Right lung (tissue), 5 donors: Measurements from ENCODE around the gene TMX2. TPM values are rescaled to one million over a fixed set of nuclear protein-coding genes. Genes with fewer than 3 reads are reported as not detected.
"Not testable (repeated sequence)": the region's sequence is repeated elsewhere in the genome, so short reads cannot be mapped to it uniquely, and the experiment has no call there.

Source experiments
- DNase-seq, 2 donors: peaks; one replicate each; pipeline ENCODE4 v3.0.0-alpha.2; 2013
- polyA plus RNA-seq, 5 donors: library from polyadenylated mRNA; unstranded; fragments of 120-200 nt; gene quantifications; one replicate each; pipeline versions ENCODE4 v1.2.1 to v1.2.3, GENCODE V29; 2013; ENCODE audit warnings: inconsistent platforms in 1 of 5, low replicate concordance in 1 of 5; ENCODE audit not compliant: insufficient read length in 5 of 5, insufficient read depth in 1 of 5

TMX2 gene
- polyA plus RNA-seq, 5 donors = 94.4 to 98.6 (median 98.4) TPM

- DNase-seq = no peak
These were observed 2.5 kb upstream of the TMX2 start for GRCh38 chr11:57709802-57710367.

- DNase-seq = peak in 1 of 2 donors; percentile 68
These were observed 758 bp upstream of the TMX2 start, which contains the start of gene MED19 for GRCh38 chr11:57711414-57712255. Gene MED19 (minus strand): TSS chr11:57712215. CDS start chr11:57712179, 36 bp downstream.

- no peak for DNase-seq
These were observed 1.4 kb downstream of the TMX2 start for GRCh38 chr11:57713835-57714234.

GRCh38 chr11:57716726-57717125 lies 4.3 kb downstream of the TMX2 start:
- DNase-seq = not testable (repeated sequence)

GRCh38 chr11:57727185-57727584 lies 14.8 kb downstream of the TMX2 start:
- DNase-seq = no peak

- no peak for DNase-seq
These were observed 16.4 kb downstream of the TMX2 start for GRCh38 chr11:57728829-57729228.

GRCh38 chr11:57729479-57729878 lies 17.1 kb downstream of the TMX2 start:
- no peak for DNase-seq

GRCh38 chr11:57732661-57733060 lies 20.3 kb downstream of the TMX2 start:
- DNase-seq = no peak

GRCh38 chr11:57735619-57736298 lies 23.4 kb downstream of the TMX2 start:
- DNase-seq = no peak

GRCh38 chr11:57741132-57742086 lies 29.0 kb downstream of the TMX2 start, which contains the start of gene SELENOH:
Gene SELENOH (plus strand): TSS chr11:57741491. CDS start chr11:57741596, 105 bp downstream.
- DNase-seq = peak; percentile 95

- no peak for DNase-seq
These were observed 29.7 kb downstream of the TMX2 start for GRCh38 chr11:57742087-57742452.

- no peak for DNase-seq
These were observed 32.0 kb downstream of the TMX2 start for GRCh38 chr11:57744357-57744756.

- DNase-seq = no peak
These were observed 32.8 kb downstream of the TMX2 start for GRCh38 chr11:57745206-57745605.

- no peak for DNase-seq
These were observed 34.5 kb downstream of the TMX2 start for GRCh38 chr11:57746920-57747319.

GRCh38 chr11:57751176-57751575 lies 38.8 kb downstream of the TMX2 start:
- no peak for DNase-seq

GRCh38 chr11:57751676-57752253 lies 39.4 kb downstream of the TMX2 start, which contains the start of gene BTBD18:
Gene BTBD18 (minus strand): TSS chr11:57751819. CDS start chr11:57751188, 631 bp downstream.
- no peak for DNase-seq

GRCh38 chr11:57752954-57753353 lies 40.6 kb downstream of the TMX2 start:
- no peak for DNase-seq

GRCh38 chr11:57758174-57758573 lies 45.8 kb downstream of the TMX2 start:
- DNase-seq = no peak

GRCh38 chr11:57761301-57762234 lies 49.2 kb downstream of the TMX2 start, which contains the start of gene CTNND1:
Gene CTNND1 (plus strand): TSS chr11:57761802. CDS start chr11:57791479, 29,677 bp downstream.
- DNase-seq = peak; percentile 94 to 97
